ENCODE data around the gene ARVCF. TPM values are rescaled to one million over a fixed set of nuclear protein-coding genes. Genes with fewer than 3 reads are reported as not detected.

The ARVCF gene
- total RNA-seq, 3 donors from 2014 or later: 13.0 to 51.2 (median 44.2) TPM

DNA sequence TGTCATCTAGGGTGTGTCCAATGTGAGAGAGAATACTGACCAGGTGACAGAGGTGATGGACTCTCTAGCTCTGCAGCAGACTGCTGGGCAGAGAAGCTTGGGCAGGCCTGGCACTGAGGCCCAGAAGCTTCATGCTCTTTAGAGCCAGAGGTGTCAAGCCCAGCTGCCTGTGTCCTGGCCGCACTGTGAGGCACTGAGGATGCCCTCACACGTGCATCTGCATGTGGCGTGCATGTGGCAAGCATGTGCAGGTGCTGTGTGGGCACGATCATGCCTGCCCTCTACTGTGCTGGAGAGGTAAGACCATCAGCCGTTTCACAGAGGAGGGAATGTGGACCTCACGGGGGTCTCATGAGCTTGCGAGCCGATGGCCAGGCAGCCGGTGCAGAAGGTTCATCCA lies 59.2 kb downstream of the ARVCF start:
- intact Hi-C loops (cut with DNase I; ENCODE audit: low total_unique reads): no loop called here
- Histone ChIP-seq H3K4me3 (no peak overlapping the region), H3K4me1 (peaks cover 7 to 31% of the 10 kb centered on the region in 2 donors), H3K9me3 (no peaks in the 10 kb centered on the region), H3K27ac (no peak overlapping the region), H3K36me3 (no peaks in the 10 kb centered on the region), H3K27me3 (no peaks in the 10 kb centered on the region)
- no peak for TF ChIP-seq POLR2AphosphoS5 (IDR thresholded peaks at IDR 0.05)
- no peak for DNase-seq (ENCODE audit: low spot score in 2 of 2)

DNA sequence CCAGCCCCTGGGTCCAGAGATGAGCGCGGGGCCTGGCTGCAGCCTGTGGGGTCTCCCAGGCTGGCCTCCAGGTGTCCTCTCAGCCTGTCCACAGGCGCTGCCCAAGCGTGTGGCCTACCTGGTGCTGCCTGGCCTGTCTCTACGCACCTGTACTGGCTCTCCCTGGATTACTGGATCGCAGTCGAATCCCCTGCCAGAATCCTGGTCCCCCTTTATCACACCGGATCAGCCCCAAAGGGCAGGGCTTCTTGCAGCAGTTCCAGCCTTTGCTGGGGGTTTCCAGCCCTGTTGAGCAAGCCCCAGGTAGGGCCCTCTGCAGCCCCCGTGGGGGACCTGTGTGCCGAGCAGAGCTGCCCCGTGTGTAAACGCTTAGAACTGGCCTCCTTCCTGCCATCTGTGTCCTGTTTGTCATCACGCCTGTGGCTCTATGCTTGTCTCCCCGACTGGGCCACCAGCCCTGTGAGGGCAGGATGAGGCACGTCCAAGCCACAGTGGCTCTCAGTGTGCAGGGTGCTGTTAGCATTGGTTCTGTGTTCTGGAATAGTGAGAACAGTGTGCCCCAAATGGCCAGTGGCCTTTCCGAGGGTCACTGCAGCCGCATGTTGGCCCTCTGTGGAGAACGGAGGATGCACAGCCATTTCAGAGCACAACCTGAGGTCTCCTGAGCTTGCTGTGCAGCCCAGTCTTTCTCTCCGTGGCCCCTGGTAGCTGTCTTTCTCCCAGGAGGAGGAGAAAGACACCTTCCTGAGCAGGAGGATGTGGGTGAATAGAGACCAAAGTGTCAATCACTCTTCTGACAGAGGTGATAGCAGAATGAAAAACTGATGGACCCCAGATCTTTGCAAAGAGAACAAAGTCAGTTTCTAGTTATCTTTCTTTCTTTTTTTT lies 61.1 kb downstream of the ARVCF start:
- no peak for DNase-seq (ENCODE audit: low spot score in 2 of 2)
- no peaks in the 10 kb centered on the region for H3K27me3 ChIP-seq
- H3K9me3 ChIP-seq: no peaks in the 10 kb centered on the region
- H3K27ac ChIP-seq: peak overlapping the region; percentile 57 to 69
- intact Hi-C loops (cut with DNase I; ENCODE audit: low total_unique reads): no loop called here
- TF ChIP-seq POLR2AphosphoS5 (IDR thresholded peaks at IDR 0.05) (no peak), POLR2A (IDR thresholded peaks at IDR 0.05) (no peak), CTCF (IDR thresholded peaks at IDR 0.05) (no peak)
- H3K4me3 ChIP-seq: no peak overlapping the region
- H3K36me3 ChIP-seq: no peaks in the 10 kb centered on the region
- peaks cover 3 to 16% of the 10 kb centered on the region in 2 donors for H3K4me1 ChIP-seq

DNA sequence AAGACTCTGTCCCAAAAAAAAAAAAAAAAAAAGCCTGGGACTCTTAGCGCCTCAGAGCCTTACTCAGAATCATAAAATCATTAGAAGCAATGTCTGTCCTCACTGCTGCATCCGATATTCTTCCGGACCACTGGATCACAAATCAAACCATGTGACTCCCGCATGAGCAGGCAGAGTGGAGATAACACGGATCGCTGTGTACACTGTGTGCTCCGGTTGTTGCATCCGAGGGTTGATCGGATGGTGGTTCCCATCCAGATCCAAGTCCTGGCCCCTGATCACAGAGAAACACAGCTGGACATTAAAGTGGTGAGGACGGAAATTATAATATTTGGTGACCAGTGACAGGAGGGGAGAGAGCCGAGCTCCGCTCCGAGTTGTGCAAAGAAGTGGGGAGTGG lies 65.3 kb downstream of the ARVCF start:
- no peak for DNase-seq (ENCODE audit: low spot score in 2 of 2)
- Histone ChIP-seq H3K9me3 (no peaks in the 10 kb centered on the region), H3K36me3 (no peaks in the 10 kb centered on the region), H3K27ac (no peak overlapping the region), H3K4me3 (no peak overlapping the region), H3K4me1 (peaks cover 0 to 7% of the 10 kb centered on the region in 2 donors), H3K27me3 (no peaks in the 10 kb centered on the region)
- TF ChIP-seq POLR2AphosphoS5 (IDR thresholded peaks at IDR 0.05): no peak
- TF ChIP-seq CTCF (IDR thresholded peaks at IDR 0.05): no peak
- no peak for TF ChIP-seq POLR2A (IDR thresholded peaks at IDR 0.05)
- intact Hi-C loops (cut with DNase I; ENCODE audit: low total_unique reads): no loop called here

GRCh38 chr22:19948057-19948760 lies 68.4 kb downstream of the ARVCF start:
- no peaks in the 10 kb centered on the region for H3K9me3 ChIP-seq
- TF ChIP-seq POLR2AphosphoS5 (IDR thresholded peaks at IDR 0.05) (no peak), POLR2A (IDR thresholded peaks at IDR 0.05) (no peak), CTCF (IDR thresholded peaks at IDR 0.05) (no peak)
- no peaks in the 10 kb centered on the region for H3K36me3 ChIP-seq
- no peak for DNase-seq (ENCODE audit: low spot score in 2 of 2)
- peaks cover under 1 to 1% of the 10 kb centered on the region in 2 donors for H3K4me1 ChIP-seq
- H3K27me3 ChIP-seq: no peaks in the 10 kb centered on the region
- no peak overlapping the region for H3K4me3 ChIP-seq
- intact Hi-C loops (cut with DNase I; ENCODE audit: low total_unique reads): no loop called here
- no peak overlapping the region for H3K27ac ChIP-seq

DNA sequence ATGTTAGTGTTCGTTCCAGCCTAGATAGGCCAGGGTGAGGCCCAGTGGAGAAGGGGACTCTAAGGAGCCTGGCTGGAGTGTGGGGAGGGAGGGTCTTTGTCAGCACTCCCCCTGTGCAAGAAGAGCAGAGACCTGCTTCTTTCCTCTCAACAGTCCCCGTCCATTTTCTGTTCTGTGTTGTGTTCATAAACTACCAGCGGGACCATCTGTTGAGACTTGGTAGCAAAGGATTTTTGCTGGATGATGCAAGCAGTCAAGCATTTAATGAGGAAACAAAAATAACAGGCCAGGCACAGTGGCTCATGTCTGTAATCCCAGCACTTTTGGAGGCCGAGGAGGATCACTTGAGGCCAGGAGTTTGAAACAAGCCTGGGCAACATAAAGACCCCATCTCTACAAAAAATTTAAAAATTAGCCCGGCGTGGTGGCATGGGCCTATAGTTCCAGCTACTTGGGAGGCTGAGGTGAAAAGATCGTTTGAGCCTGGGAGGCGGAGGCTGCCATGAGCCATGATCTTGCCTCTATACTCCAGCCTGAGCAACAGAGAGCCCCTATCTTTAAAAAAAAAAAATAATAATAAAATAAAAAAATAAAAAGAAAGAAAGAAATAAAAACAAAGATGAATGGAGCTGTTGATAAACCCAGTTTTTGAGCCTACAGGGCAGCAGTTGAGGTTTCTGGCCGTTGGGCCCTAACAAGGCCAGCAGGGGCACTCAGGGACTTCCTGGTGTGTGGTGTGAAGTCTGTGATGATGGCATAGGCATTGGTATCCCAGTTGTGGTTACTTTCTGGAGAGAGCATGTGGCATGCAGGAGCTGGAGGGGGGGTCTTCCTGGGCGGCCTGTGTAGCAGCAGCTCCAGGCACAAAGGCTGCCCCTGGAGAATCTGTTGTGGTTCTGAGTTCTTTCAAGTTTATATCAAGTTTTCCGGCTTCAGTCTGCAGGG lies 73.3 kb downstream of the ARVCF start:
- TF ChIP-seq POLR2AphosphoS5 (IDR thresholded peaks at IDR 0.05) (peak; percentile 26 to 74 (median 54)), POLR2A (IDR thresholded peaks at IDR 0.05) (no peak)
- Histone ChIP-seq H3K4me1 (peaks cover 0 to 11% of the 10 kb centered on the region in 2 donors), H3K36me3 (no peaks in the 10 kb centered on the region), H3K27ac (peak overlapping the region; percentile 94 to 98), H3K4me3 (peak overlapping the region; percentile 86 to 93 (median 88)), H3K9me3 (no peaks in the 10 kb centered on the region), H3K27me3 (no peaks in the 10 kb centered on the region)
- intact Hi-C loops (cut with DNase I; ENCODE audit: low total_unique reads): no loop called here
- no peak for DNase-seq (ENCODE audit: low spot score in 2 of 2)
